ENCODE results near the gene EEF1AKMT2.

Gene EEF1AKMT2

DNA sequence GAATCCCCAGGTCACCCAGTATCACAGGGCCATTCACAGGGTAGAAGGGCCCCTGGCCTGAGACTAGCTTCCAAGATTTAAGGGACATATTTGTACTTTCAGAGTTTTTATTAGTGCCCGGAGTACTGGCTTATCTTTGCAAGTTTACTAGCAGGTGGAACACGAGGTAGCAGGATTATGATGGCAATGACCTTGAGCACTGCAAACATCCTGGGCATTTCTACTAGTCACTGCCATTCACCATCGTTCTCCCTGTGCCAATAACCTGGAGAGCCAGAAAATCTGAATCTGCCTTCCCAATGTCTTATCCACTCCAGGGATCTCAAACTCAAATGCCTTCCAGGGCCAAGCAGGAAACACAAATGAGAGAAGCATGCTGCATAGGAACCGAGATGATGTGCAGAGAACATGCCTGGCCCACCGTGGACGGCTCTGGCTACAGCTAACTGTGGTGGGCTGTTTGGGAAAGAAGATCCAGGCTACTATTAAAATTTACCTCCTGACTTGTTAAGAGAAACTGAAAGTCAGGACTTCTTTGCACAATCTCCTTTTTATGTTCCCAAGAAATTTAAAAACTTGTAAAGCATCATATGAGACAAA, 64.2 kb downstream of the EEF1AKMT2 start:
- TF ChIP-seq EZH2phosphoT487 (IDR thresholded peaks at IDR 0.05; ENCODE audit: borderline replicate concordance, low read length) = no peak
- TF ChIP-seq, protein P1, sequence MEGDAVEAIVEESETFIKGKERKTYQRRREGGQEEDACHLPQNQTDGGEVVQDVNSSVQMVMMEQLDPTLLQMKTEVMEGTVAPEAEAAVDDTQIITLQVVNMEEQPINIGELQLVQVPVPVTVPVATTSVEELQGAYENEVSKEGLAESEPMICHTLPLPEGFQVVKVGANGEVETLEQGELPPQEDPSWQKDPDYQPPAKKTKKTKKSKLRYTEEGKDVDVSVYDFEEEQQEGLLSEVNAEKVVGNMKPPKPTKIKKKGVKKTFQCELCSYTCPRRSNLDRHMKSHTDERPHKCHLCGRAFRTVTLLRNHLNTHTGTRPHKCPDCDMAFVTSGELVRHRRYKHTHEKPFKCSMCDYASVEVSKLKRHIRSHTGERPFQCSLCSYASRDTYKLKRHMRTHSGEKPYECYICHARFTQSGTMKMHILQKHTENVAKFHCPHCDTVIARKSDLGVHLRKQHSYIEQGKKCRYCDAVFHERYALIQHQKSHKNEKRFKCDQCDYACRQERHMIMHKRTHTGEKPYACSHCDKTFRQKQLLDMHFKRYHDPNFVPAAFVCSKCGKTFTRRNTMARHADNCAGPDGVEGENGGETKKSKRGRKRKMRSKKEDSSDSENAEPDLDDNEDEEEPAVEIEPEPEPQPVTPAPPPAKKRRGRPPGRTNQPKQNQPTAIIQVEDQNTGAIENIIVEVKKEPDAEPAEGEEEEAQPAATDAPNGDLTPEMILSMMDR (IDR thresholded peaks at IDR 0.05; ENCODE audit: low read depth, low read length, poor library complexity, severe bottlenecking) = no peak
- Histone ChIP-seq H3K27me3 (ENCODE audit: control insufficient read depth, low read length) (no peaks in the 10 kb centered on the region), H3K27ac (ENCODE audit: low read depth, low read length) (no peak overlapping the region), H3K9me2 (replicated peaks; ENCODE audit: control insufficient read depth, low read length) (no peaks in the 10 kb centered on the region), H3K4me3 (ENCODE audit: low read length) (no peak overlapping the region), H3K4me1 (ENCODE audit: control insufficient read depth, low read length) (peaks cover 78% of the 10 kb centered on the region), H4K20me1 (ENCODE audit: control insufficient read depth, insufficient read depth, low read depth, low read length) (peaks cover 22% of the 10 kb centered on the region; the same call in 1 of the 2 replicates), H3F3A (ENCODE audit: control insufficient read depth, insufficient read depth) (peaks cover 4% of the 10 kb centered on the region), H3K9me3 (ENCODE audit: control insufficient read depth, insufficient read depth, low read length) (no peaks in the 10 kb centered on the region), H3K79me2 (ENCODE audit: control insufficient read depth, low read length) (peaks cover 99% of the 10 kb centered on the region), H3K36me3 (ENCODE audit: control insufficient read depth, low read length) (peaks cover 47% of the 10 kb centered on the region), H3K4me2 (ENCODE audit: low read length) (no peak overlapping the region)

DNA sequence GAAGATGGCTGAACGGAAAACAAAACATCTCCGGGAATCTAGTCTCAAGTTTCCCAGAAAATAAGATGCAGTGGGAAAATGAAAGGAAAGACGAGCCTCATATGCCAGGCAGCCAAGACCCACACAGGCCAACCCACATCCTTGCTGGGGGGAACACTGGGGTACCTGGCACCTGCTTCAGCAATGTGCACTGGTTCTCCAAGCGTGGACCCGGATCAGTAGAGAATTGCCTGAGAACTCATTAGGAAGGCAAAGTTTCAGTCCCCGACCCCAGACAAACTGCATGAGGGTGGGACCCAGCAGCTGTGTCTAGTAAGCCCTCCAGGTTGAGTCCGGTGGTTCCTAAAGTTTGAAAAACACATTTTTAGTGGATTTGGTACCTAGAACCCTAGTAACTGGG, 65.9 kb downstream of the EEF1AKMT2 start:
- H3K79me2 ChIP-seq (ENCODE audit: control insufficient read depth, low read length) = peaks cover 98% of the 10 kb centered on the region
- no peaks in the 10 kb centered on the region for H3K9me2 ChIP-seq (replicated peaks; ENCODE audit: control insufficient read depth, low read length)
- H3K36me3 ChIP-seq (ENCODE audit: control insufficient read depth, low read length) = peaks cover 34% of the 10 kb centered on the region
- H3F3A ChIP-seq (ENCODE audit: control insufficient read depth, insufficient read depth) = peaks cover 12% of the 10 kb centered on the region
- H3K4me3 ChIP-seq (ENCODE audit: low read length) = no peak overlapping the region
- no peaks in the 10 kb centered on the region for H3K27me3 ChIP-seq (ENCODE audit: control insufficient read depth, low read length)
- H3K27ac ChIP-seq (ENCODE audit: low read depth, low read length) = no peak overlapping the region
- TF ChIP-seq, protein P1 (IDR thresholded peaks at IDR 0.05; ENCODE audit: low read depth, low read length, poor library complexity, severe bottlenecking) = no peak
- no peak for TF ChIP-seq EZH2phosphoT487 (IDR thresholded peaks at IDR 0.05; ENCODE audit: borderline replicate concordance, low read length)
- H3K4me1 ChIP-seq (ENCODE audit: control insufficient read depth, low read length) = peaks cover 90% of the 10 kb centered on the region
- no peaks in the 10 kb centered on the region for H3K9me3 ChIP-seq (ENCODE audit: control insufficient read depth, insufficient read depth, low read length)
- peaks cover 22% of the 10 kb centered on the region; the same call in 1 of the 2 replicates for H4K20me1 ChIP-seq (ENCODE audit: control insufficient read depth, insufficient read depth, low read depth, low read length)
- peak overlapping the region; percentile 42; the same call in 1 of the 2 replicates for H3K4me2 ChIP-seq (ENCODE audit: low read length)

DNA sequence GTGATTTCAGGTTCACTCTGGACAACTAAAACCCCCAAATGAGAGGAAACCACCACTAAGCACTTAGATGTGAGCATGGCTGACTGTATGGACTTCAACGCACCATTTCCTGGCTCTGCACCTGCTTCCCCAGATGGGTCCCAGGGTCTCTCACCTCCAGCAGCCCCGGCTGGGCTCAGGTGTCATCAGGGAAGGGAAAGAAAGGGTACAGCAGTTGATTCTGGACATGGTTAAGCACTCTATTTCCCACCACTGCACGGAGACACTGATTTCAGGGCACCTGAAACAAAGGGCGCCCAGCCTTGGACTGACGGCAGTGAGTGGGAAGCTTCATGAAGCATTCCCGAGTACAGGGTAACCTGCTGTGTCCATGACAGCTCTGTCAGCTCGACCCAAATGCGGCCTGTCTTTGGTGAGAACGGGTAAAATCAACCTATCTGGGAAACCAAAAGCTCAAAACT, 66.5 kb downstream of the EEF1AKMT2 start:
- Histone ChIP-seq H3K4me2 (ENCODE audit: low read length) (peak overlapping the region; percentile 42), H3K36me3 (ENCODE audit: control insufficient read depth, low read length) (peaks cover 31% of the 10 kb centered on the region), H3K79me2 (ENCODE audit: control insufficient read depth, low read length) (peaks cover 99% of the 10 kb centered on the region), H3K9me3 (ENCODE audit: control insufficient read depth, insufficient read depth, low read length) (no peaks in the 10 kb centered on the region), H3K27me3 (ENCODE audit: control insufficient read depth, low read length) (no peaks in the 10 kb centered on the region), H3K9me2 (replicated peaks; ENCODE audit: control insufficient read depth, low read length) (no peaks in the 10 kb centered on the region), H3F3A (ENCODE audit: control insufficient read depth, insufficient read depth) (peaks cover 12% of the 10 kb centered on the region), H4K20me1 (ENCODE audit: control insufficient read depth, insufficient read depth, low read depth, low read length) (peaks cover 22% of the 10 kb centered on the region; the same call in 1 of the 2 replicates), H3K4me3 (ENCODE audit: low read length) (no peak overlapping the region), H3K27ac (ENCODE audit: low read depth, low read length) (no peak overlapping the region), H3K4me1 (ENCODE audit: control insufficient read depth, low read length) (peaks cover 92% of the 10 kb centered on the region)
- TF ChIP-seq, protein P1 (IDR thresholded peaks at IDR 0.05; ENCODE audit: low read depth, low read length, poor library complexity, severe bottlenecking) = no peak
- TF ChIP-seq EZH2phosphoT487 (IDR thresholded peaks at IDR 0.05; ENCODE audit: borderline replicate concordance, low read length) = no peak
